Stimulated activated effector memory CD8-positive, alpha-beta T cell treated with anti-CD3 and anti-CD28 coated beads, Interleukin-12 subunit alpha, Interleukin-12 subunit beta, amount 100 ng/mL, for 72 hours (primary cell): ENCODE measurements around the gene RITA1.
A peak's percentile ranks its signal among the peaks of the same experiment; 100 is the strongest.

Experiments
- ATAC-seq: fragments of 150-1000 bp; cut with Tn5 transposase; 2 replicates; pipeline ENCODE4 v1.10.0; 2021
- DNase-seq, 2 donors: peaks; one replicate each; pipeline ENCODE4 v3.0.0; 2021 to 2022; ENCODE audit warnings: low spot score in 2 of 2
- H3K27ac Mint-ChIP-seq: one replicate; pipeline ENCODE4 v1.8.0; 2022; ENCODE audit warnings: mild to moderate bottlenecking, mixed read lengths
- H3K36me3 Mint-ChIP-seq: one replicate; pipeline ENCODE4 v1.8.0; 2022; ENCODE audit warnings: mild to moderate bottlenecking, mixed read lengths
- H3K4me1 Mint-ChIP-seq: one replicate; pipeline ENCODE4 v1.8.0; 2022; ENCODE audit warnings: mixed read lengths
- H3K4me3 Mint-ChIP-seq: one replicate; pipeline ENCODE4 v1.8.0; 2022; ENCODE audit warnings: mild to moderate bottlenecking, mixed read lengths
- H3K9me3 Mint-ChIP-seq: one replicate; pipeline ENCODE4 v1.8.0; 2022; ENCODE audit warnings: mixed read lengths

The RITA1 gene

DNA sequence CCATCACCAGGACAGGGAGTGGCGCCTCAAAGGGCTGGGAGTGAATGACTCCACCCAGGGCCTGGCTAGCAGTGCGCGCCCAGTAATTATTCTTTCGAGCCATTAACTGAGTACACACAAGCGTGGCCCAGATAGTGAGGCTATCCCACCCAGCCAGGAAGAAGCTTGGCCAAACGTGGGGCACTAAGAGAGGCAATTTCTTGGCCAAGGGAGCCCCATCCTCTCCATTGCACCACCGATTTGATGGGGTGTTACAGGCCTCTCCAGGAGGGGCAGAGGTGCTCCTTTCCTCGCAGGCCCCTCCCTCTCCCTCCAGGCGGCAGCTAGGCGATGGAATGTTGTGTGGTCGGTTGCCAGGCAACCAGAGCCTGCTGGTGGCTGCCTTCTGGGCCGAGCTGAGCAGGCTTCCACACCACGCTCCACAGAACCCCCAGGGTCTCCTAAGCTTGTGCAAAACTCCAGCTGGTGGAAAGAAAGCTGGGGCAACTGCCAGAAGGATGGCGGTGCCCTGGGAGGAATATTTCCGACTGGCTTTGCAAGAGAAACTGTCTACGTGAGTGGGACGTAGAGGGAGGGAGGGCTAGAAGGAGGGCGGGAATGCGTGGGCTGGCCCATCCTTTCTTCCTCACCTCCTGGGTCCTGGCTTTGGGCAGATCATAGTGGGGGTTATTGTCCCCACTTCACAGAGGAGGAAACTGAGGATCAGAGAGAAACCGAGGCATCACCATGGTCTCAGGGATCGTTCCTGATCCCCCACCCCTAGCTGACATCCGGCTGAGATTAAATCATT lies 36.0 kb upstream of the RITA1 start, which contains the start of gene CFAP73:
Gene CFAP73, plus strand, starts transcription at position 364 of the 790 bp plus-strand sequence. Its CDS starts 134 bp downstream, at position 498.
- no peaks in the 10 kb centered on the region for H3K9me3 Mint-ChIP-seq
- peaks cover 17% of the 10 kb centered on the region for H3K4me1 Mint-ChIP-seq
- H3K4me3 Mint-ChIP-seq, result no peak within 1 kb of the TSS
- H3K27ac Mint-ChIP-seq, result no peak within 1 kb of the TSS
- H3K36me3 Mint-ChIP-seq, result no peaks in the 10 kb centered on the region
- ATAC-seq, result no peak
- no peak for DNase-seq

DNA sequence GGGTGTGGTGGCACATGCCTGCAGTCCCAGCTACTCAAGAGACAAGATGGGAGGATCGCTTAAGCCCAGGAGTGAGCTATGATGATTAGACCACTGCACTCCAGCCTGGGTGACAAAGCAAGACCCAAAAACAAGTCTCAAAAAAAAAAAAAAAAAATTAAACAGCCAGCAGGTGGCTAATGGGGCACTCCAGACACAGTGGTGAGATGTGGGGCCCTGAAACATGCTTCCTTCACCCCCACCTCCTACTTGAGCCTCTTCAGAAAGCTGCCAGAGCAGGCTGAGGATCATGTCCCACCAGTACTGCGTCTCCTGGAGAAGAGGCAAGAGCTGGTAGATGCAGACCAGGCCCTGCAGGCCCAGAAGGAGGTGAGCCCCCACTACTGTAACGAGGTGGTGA lies 33.9 kb upstream of the RITA1 start:
- ATAC-seq (no peak), DNase-seq (no peak)
- H3K4me3 Mint-ChIP-seq, result peak overlapping the region; percentile 75

DNA sequence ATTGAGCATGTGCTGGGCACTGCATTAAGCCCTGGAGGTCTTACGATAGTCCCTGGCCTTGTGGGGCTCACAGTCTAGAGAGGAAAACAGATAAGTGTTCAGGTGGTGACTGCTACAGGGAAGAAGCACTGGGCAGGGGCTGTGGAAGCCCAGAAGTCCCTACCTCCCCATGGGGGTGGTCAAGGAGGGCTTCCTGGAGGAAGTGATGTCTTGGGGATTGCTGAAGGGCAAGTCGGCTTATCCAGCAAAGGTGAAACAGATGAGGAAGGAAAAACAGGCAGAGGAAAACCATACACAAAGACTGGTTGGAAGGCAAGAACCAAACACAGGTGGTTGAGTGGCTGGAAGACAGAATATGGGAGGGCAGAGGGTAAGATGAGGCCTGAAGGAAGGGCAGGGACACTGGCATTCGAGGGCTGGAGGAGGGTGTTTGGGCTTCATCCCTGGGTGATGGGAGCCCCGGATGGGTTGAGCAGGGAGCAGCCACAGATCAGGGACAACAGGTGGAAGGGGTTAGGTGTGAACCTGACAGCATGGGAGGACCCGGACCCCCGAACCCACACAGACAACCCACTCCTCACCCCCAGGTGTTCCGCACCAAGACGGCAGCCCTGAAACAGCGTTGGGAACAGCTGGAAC lies 33.2 kb upstream of the RITA1 start:
- Mint-ChIP-seq H3K4me3 (peak overlapping the region; percentile 75), H3K36me3 (peaks cover 6% of the 10 kb centered on the region), H3K4me1 (peaks cover 23% of the 10 kb centered on the region), H3K9me3 (no peaks in the 10 kb centered on the region), H3K27ac (peak overlapping the region; percentile 73)
- DNase-seq (no peak), ATAC-seq (no peak)

More for the DNA sequence above, 33.9 kb upstream of the RITA1 start:
- H3K9me3 Mint-ChIP-seq, result no peaks in the 10 kb centered on the region
- H3K36me3 Mint-ChIP-seq, result no peaks in the 10 kb centered on the region
- peak overlapping the region; percentile 73 for H3K27ac Mint-ChIP-seq
- peaks cover 17% of the 10 kb centered on the region for H3K4me1 Mint-ChIP-seq

DNA sequence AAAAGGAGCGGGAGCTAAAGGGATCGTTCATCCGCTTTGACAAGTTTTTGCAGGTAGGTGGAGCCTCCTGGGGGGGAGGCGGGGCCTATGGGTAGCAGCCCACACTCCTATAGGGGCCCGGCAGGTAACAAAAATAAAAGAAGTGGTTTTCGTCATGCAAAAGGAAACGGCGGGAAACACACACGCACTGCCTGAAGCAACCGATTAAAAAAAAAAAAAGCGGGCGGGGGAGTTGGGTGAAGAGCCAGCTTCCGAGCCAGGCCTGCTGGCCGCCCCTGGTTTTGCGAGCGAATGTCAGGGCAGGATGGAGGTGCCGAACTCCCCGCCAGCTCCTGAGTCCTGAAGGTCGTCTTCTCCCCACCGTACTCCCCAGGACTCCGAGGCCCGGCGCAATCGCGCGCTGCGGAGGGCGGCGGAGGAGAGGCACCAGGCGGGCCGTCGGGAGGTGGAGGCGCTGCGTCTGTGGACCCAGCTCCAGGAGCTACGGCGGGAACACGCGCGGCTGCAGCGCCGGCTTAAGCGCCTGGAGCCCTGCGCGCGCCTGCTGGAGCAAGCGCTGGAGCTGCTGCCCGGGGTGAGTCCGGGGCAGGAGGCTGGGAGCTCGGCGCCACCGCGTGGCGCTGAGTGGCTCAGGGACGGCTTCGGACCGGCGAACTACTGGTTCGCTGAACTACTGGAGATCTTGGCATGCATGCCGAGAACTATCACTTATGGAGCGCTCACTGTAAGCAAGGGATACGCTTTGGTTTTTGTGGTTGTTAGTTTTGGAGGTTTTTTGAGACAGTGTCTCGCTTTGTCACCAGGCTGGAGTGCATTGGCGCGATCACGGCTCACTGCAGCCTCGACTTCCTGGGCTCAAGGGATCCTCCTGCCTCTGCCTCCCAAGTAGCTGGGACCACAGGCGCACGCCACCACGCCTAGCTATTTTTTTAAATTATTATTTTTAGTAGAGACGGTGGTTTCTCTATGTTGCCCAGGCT lies 32.4 kb upstream of the RITA1 start:
- Mint-ChIP-seq H3K4me1 (peaks cover 28% of the 10 kb centered on the region), H3K27ac (no peak overlapping the region), H3K4me3 (peak overlapping the region; percentile 75), H3K36me3 (peaks cover 14% of the 10 kb centered on the region), H3K9me3 (no peaks in the 10 kb centered on the region)
- peak; percentile 83 for ATAC-seq
- peak; percentile 46 to 76 for DNase-seq

DNA sequence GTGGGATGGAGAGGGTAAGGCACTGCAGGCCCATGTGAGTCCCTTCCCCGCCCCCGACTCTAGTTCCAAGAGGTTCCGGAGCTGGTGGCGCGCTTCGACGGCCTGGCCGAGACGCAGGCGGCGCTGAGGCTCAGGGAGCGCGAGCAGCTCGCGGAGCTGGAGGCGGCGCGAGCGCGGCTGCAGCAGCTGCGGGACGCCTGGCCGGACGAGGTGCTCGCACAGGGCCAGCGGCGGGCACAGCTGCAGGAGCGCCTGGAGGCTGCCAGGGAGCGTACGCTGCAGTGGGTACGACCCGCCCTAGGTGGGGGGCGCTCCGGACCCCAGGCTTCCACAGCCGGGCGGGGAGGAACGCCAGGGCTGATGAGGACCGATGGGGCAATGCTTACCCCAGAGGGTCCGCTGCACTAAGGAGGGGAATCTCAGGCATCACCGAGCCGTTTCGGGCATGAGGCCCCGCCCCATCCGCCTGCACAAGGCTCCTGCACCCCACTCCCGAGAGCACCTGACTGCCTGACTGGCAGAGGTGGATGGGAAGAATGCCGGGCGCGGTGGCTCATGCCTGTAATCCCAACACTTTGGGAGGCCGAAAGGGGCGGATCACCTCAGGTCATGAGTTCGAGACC lies 31.1 kb upstream of the RITA1 start:
- H3K9me3 Mint-ChIP-seq, result no peaks in the 10 kb centered on the region
- peaks cover 28% of the 10 kb centered on the region for H3K4me1 Mint-ChIP-seq
- DNase-seq (peak in 1 of 2 donors; percentile 58), ATAC-seq (peak; percentile 23)
- peaks cover 28% of the 10 kb centered on the region for H3K36me3 Mint-ChIP-seq
- peak overlapping the region; percentile 75 for H3K4me3 Mint-ChIP-seq
- H3K27ac Mint-ChIP-seq, result no peak overlapping the region

DNA sequence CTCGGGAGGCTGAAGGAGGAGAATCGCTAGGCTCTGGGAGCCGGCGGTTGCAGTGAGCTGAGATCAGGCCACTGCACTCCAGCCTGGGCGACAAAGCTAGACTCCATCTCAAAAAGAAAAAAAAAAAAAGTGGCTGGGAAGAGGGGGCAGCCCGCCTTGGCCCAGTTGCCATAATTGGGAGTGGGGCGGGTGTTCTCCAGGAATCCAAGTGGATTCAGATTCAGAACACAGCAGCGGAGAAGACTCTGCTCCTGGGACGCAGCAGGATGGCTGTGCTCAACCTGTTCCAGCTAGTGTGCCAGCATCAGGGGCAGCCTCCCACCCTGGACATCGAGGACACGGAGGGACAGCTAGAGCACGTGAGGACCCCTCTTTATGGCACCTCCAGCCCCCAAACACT lies 30.5 kb upstream of the RITA1 start:
- no peak for ATAC-seq

DNA sequence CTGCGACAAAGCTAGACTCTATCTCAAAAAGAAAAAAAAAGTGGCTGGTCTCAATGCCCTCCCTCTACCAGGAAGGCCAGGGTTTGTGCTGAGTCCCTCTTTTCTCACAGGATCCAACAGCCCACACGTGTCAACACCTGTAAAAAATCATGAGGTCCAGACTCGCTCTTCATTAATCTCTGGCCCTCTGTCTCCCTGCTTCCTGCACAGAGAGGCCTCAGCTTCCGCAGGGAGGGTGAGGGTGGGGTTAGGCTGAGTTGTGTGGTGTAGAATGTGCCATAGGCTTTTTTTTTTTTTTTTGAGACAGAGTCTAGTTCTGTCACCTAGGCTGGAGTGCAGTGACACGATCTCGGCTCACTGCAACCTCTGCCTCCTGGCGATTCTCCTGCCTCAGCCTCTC lies 29.9 kb upstream of the RITA1 start:
- H3K36me3 Mint-ChIP-seq, result peaks cover 35% of the 10 kb centered on the region
- H3K4me3 Mint-ChIP-seq, result no peak overlapping the region
- DNase-seq (no peak), ATAC-seq (no peak)
- H3K4me1 Mint-ChIP-seq, result peaks cover 28% of the 10 kb centered on the region
- no peaks in the 10 kb centered on the region for H3K9me3 Mint-ChIP-seq
- no peak overlapping the region for H3K27ac Mint-ChIP-seq

More for the DNA sequence above, 30.5 kb upstream of the RITA1 start:
- Mint-ChIP-seq H3K9me3 (no peaks in the 10 kb centered on the region), H3K36me3 (peaks cover 30% of the 10 kb centered on the region), H3K4me3 (peak overlapping the region; percentile 75), H3K27ac (no peak overlapping the region), H3K4me1 (peaks cover 28% of the 10 kb centered on the region)
- no peak for DNase-seq

DNA sequence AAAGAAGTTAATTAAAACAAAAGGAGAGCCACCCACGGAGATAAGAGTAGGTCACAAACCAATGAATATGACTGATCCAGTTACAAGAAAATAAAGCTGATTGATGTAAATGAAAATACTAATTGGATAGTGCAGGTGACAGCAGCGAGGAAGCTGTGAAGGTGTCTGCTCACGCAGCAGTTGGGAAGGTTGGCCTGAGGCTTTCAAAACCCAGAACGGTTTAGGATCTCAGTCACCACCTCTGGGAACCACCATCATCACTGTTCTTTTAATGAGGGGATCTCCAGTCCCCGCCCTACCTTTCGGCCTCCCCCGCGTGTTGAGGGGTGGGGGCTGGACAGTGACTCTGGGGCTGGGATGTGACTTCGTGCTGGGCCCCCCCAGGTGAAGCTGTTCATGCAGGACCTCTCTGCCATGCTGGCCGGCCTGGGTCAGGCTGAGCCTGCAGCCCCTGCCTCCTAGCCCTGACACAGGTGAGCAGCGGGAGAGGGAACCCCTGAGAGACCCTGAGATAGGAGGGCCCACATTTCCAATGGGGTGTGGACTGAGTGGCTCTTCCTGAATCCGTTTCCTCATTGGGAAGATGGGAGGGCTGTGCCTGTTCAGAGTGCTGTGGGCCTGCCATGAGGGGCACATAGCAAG lies 28.2 kb upstream of the RITA1 start:
- no peak for ATAC-seq
- Mint-ChIP-seq H3K27ac (no peak overlapping the region), H3K9me3 (no peaks in the 10 kb centered on the region), H3K4me3 (no peak overlapping the region), H3K4me1 (peaks cover 27% of the 10 kb centered on the region), H3K36me3 (peaks cover 52% of the 10 kb centered on the region)
- DNase-seq, result no peak

DNA sequence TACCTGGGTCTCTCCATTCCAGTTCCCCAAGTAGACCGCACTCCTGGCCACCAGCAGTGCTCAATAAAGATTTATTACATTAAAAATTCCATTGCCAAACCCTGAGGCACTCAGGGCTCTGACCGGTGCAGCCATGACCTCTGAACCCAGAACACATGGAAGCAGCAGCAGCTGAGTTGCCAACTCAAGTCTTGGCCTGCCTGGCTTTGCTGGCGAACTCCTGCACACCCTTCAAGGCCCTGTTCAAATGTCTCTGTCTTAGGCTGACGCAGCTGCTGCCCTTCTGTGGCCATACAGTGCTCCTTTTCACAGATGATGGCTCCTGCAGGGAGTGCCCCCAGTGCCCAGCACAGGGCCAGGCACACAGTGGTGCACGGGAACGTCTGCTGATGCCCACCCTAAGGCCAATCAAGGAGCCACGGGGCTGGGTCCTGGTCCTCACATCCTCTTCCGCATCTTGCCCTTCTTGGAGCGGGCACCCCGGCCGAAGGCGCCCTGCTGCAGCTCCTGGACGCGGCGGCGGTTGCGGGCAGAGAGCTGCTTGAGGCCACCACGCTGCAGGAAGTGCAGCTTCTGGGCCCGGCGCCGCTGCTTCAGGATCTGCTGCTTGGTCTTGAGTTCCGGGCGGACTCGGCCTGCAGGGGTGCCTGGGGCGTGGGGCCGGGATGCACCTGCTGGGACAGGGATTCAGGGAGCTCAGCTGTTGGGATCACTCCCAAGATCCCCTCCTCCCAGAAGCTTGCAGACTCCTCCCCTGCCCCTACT lies 26.9 kb upstream of the RITA1 start:
- peaks cover 15% of the 10 kb centered on the region for H3K4me1 Mint-ChIP-seq
- H3K27ac Mint-ChIP-seq, result no peak overlapping the region
- no peak overlapping the region for H3K4me3 Mint-ChIP-seq
- H3K9me3 Mint-ChIP-seq, result no peaks in the 10 kb centered on the region
- no peak for DNase-seq
- no peak for ATAC-seq
- H3K36me3 Mint-ChIP-seq, result peaks cover 65% of the 10 kb centered on the region

DNA sequence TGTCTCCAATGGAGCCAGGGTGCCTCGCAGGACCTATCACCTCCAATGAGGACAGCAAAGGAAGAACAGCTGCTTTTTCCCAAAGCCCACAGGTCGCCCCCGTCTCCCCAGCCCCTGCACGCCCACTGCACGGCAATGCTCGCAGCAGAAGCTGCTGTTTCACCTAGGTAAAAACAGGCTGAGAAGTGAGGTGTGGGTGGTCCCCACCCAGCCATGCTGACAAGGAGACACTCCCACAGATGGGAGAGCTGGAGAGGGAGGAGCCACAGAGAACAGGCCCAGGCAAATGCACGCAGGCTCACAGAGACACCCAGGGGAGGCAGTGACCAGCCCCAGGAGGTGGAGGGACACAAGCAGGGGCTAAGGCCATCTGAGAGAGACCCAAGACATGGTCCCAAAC lies 25.6 kb upstream of the RITA1 start:
- DNase-seq (no peak), ATAC-seq (no peak)
- Mint-ChIP-seq H3K27ac (no peak overlapping the region), H3K36me3 (peaks cover 76% of the 10 kb centered on the region), H3K4me3 (no peak overlapping the region), H3K9me3 (no peaks in the 10 kb centered on the region), H3K4me1 (peaks cover 15% of the 10 kb centered on the region)

DNA sequence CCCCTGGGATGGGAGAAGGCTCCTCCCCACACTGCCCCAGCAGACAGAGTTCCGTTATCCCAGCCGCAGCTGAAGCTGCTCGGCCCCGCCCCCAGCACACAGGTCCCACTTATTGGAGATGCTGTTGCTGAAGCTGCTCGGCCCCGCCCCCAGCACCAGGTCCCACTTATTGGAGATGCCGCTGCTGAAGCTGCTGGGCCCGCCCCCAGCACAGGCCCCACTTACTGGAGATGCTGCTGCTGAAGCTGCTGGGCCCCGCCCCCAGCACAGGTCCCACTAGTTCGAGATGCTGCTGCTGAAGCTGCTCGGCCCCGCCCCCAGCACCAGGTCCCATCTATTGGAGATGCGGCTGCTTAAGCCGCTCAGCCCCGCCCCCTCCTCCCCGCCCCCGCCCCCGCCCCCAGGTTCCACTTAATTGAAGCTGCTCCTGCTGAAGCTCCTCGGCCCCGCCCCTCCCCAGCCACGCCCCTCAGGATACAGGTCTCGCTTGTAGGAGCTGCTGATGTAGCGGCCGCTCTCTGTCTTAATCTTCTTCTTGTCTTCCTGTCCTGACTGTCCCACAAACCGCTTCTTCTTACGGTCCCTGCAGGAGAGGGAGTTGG lies 24.0 kb upstream of the RITA1 start:
- no peak for DNase-seq
- ATAC-seq, result peak; percentile 48
- Mint-ChIP-seq H3K4me3 (no peak overlapping the region), H3K4me1 (peaks cover 15% of the 10 kb centered on the region), H3K9me3 (no peaks in the 10 kb centered on the region), H3K36me3 (peaks cover 92% of the 10 kb centered on the region), H3K27ac (peak overlapping the region; percentile 34)

DNA sequence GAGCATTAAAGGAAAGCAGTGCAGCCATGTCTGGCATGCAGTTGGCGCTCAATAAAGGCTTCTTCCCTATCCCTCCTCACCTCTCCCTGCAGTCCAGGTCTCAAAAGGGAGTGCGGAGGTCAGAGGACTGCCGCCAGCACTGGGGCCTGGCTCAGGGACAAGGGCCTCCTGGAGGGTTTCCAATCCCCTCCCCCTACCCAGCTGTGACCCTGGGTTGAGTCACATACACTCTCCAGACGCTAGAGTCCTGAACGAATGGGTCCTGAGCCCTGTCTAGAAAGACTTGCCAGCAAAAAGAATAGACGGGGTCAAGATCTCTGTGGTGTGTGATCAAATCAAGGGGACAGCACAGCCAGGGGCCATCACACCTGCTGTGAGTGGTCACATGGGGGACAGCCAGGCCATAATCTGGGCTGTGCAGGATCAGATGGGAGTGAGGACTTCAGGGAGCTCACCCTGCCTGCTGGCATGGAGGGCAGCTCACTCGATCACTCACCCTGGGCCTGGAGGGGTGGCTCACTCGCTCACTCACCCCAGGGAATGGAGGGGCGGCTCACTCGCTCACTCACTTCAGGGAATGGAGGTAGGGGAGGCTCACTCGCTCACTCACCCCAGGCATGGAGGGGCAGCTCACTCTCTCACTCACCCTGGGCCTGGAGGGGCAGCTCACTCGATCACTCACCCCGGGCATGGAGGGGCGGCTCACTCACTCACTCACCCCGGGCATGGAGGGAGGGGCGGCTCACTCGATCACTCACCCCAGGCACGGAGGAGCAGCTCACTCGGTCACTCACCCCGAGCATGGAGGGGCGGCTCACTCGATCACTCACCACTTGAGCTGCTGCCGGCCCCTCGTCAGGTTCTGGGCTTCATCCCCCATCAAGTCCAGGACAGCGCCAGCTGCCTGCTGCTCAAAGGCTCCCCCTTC lies 23.2 kb upstream of the RITA1 start:
- Mint-ChIP-seq H3K9me3 (no peaks in the 10 kb centered on the region), H3K4me3 (no peak overlapping the region), H3K36me3 (peaks cover 94% of the 10 kb centered on the region), H3K4me1 (peaks cover 9% of the 10 kb centered on the region), H3K27ac (peak overlapping the region; percentile 26)
- ATAC-seq (no peak), DNase-seq (no peak)

DNA sequence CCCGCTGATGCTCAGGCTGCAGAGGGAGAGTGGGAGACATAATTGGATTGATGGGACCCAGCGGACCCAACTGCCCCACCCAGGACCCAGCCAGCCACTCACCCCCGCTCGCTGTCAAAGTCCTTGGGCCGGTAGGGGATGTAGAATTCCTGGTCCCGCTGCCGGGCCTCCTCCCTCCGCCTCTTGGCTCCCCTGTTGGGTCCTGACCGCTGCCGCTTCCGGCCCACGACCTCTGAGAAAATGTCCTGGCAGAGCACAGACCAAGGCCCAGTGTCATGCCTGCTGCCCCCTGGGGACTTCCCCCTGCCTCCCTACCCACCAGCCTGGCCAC lies 22.5 kb upstream of the RITA1 start:
- Mint-ChIP-seq H3K36me3 (peaks cover 94% of the 10 kb centered on the region), H3K27ac (peak overlapping the region; percentile 26)

More for the DNA sequence above, 22.5 kb upstream of the RITA1 start:
- H3K9me3 Mint-ChIP-seq, result no peaks in the 10 kb centered on the region
- no peak overlapping the region for H3K4me3 Mint-ChIP-seq
- DNase-seq (no peak), ATAC-seq (no peak)
- H3K4me1 Mint-ChIP-seq, result peaks cover 4% of the 10 kb centered on the region
